Iris pigment epithelial cell (primary cell): ENCODE data around the gene SLC6A13.

ENCODE experiments used
- DNase-seq: peaks from one replicate; pipeline ENCODE4 v3.0.0-alpha.2; 2011; ENCODE audit warnings: low read depth

Gene SLC6A13

DNA sequence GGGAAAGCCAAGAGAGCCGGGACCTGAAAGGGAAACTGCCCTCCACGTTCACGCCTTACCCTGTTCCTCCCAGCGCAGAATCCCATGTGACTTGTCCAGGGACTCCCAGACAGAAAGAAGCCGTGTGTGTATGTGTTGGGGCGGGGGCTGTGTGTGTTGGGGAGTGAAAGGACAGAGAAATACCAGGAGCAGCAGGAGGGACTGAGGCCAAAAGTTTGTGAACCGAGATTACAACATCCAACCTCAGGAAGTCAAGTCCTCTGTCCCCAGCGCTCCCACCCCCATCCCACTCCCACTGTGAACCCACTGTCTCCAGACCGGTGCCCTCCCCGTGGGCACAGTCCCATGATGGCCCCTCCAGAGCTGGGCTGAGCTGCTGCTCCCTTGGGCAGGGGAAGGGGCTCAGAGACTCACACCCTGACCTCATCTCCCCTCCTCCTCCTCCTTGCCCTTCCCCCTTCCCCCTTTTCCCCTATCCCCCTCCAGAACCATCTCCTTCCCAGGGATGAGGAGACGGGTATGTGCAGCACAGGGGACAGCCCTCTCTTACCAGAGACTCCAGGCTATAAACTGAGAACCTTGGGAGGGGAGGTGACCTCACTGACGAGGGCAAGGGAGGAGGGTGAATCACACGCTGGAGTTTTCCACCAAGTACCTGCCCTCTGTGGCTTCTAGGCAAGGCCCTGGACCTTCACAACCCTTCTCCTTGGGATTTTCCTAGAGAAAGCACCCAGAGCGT lies 48.5 kb downstream of the SLC6A13 start, which contains the start of gene SLC6A12:
SLC6A12 (minus strand) TSS at position 155 of the 739 bp plus-strand sequence. CDS start 4,171 bp downstream, outside the sequence.
- no peak for DNase-seq

DNA sequence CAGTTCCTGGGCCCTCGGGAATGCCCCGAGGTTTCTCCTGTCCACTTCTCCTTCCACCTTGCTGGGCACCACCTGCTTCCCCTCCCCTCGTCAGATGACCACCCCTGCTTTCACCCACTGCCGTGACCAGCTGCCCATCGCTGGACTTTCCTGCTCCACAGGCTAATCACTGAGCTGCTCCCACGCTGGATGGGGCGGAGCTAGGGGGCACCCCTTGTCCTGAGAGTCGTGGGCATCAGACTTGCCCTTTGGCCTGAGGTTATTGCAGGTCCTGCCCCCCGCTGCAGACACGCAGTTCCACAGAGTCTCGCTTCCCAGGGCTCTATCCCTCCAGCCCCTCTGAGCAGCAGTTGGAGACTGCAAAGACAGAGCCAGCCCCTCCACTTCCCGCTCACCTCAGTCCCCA lies 49.1 kb downstream of the SLC6A13 start:
- no peak for DNase-seq

DNA sequence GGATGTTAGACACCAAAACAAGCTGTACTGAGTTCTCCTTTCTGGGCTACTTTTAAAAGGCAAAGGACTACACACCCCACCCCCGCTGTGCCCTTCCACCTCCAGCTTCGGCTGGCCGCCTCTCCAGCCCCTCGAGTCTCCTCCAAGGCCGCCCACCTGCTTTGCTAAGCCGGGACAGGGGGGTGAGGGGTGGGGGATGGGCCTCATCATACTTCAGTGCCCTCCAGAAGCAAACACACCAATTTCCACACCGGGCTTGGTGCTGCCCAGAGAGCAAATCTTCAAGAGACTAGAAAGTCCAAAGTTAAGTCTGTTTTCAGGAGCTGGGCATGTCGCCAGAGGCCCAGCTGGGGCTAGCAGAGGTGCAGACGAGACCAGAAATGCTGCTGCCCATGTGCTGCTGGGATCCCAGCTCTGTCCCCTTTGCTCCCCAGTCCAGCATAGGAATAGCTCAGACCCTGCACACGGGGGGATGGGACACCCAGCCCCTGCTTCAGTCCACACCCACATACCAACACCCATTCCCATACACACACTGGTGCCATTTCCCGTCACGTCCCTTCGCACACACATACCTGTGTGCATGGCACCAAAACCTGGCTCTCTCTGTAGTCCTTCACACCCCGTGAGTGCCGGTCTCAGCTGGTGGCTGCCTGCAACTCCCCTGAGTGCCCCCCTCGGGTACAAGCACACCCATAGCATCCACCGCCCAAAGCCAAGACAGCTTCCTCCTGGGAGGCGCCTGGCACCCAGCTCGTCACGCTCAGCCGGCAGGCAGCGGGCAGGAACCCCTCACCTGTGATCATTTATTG lies 49.7 kb downstream of the SLC6A13 start:
- DNase-seq, result no peak

DNA sequence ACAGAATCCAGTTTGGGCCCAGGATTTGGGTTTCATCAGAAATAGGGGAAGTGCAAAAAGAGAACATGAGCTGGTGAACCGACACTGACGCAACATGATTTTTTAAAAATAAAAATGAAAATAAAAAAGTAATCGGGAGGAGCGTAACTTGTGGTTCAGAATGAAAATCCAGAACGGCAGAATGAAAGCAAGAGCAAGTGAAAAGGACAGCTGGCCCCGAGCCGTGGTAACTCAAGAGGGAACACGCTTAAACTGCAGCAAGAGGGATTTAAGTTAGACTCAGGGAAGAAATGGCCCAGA lies 50.3 kb downstream of the SLC6A13 start:
- no peak for DNase-seq

DNA sequence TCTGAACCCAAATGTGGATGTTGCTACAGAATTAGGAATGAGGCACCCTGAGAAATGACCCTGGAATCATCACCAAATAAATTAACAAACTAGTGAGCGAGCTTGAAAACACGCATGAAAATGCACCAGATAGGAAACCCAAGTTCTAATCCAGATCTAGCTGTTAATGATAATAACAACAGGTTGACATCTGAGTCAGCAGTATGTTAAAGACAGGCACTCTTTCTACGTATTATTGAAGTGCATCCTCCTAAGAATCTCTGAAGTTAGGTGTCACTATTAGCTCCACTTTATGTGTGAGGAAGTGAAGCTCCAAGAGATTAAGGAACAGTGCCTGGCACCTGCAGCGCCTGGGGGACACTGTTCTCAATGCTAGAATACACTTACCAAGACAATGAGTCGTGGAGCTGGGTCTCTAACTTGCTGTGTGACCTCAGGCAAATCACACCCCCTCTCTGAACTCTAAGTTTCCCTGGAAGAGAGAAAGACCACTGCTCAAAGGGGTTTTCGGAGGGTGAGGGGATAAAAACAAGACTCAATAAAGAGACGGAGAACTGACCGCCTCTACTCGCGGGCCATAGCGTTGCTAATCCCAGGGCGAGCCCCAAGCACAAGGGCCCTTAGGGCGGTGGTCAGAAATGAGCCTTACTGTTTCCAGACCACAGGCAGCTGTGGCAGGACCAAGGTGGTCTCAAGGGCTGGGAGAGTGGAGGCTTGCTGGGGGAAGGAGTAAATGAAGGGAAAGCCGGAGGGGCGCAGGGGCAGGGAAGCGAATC lies 50.8 kb downstream of the SLC6A13 start:
- DNase-seq, result no peak

DNA sequence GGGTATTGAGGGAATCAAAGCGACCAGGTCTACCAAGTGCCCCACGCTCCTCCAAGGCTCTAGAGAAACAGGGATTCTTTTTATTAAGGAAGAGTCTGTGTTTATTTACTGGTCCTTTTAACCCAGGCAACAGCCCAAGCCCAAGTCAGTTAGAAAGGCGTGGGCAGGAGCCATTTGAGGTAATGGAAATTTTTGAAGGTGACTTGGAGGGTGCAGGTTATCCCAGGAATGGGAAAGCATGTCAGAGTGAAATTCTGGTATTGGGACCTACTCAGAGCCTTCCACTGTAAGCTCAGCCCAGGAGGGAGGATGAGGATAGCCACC lies 51.5 kb downstream of the SLC6A13 start:
- DNase-seq, result no peak

DNA sequence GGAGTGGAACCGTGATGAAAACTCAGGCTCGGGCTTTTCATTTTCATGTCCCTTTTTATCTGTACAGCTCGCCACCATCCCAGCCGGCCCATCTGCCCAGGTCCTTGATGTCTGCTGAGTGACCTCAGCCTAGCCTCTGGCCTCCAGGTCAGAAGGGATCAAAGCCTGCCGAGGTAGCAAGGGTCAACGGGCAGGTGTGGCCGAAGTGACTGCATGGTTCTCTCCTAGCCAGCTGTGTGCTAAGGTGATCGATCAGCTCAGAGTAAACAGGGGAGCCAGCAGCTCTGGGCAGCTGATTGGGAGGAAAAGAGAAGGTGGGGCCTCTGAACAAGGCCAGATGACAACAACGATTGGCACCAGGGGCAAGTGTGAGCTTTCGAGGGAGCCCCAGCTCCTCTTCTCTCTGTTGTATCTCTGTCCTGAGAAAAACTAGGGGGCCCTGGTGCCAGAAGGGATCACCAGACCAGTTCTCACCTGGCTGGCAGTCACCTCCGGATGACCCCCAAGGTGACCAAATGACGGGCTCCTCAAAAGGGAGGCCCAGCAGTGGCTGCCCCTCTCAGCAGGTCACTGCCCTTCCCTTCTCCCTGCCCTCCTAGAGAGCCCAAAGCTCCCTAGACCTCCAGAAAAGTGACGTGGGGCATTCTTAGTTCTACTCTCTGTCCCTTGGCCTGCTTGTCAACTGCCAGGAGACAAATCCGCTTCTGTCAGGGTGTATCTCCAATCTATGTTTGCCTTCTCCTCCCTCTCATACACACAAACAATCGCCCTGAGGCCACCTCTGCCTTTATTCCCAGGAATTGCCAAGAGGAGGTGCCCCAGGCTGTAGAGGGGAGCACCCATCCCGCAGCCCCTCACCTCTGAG lies 52.1 kb downstream of the SLC6A13 start:
- DNase-seq, result no peak

DNA sequence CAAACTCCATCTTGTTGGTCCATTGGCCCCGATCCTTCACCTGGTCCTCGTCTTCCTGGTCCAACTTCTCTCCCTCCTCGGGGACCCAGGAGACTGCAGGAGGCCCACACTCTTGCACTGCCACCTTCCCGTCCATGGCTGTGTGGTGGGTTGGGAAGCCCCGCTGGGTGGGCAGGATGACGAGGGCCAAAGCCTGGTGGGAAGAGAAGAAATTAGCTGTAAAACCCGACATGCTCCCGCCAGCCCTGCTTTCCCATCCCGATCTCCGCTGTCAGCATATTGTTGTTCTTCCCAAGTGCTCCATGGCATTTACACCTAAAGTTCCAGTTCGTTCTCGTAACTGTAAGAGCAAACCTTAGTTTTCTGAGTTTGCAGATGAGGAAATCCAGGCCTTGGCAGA lies 52.8 kb downstream of the SLC6A13 start:
- no peak for DNase-seq

DNA sequence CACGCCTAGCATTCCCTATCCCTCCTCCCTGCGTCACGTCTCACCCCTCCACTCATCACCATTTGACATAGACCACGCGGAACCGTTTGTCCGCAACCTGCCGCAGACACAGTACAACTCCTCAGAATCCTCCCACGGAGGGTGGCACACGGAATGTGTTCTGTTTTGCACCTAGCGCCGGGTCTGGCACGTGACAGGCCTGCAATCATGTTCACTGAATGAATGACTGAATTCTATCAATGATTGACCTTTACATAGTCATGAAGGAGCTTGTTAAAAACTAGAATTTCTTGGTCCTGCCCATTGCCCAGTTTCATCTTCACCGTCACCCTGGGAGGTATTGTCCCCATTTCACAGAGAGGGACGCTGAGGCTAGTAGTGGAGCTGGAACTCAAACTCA lies 53.4 kb downstream of the SLC6A13 start:
- DNase-seq, result no peak

DNA sequence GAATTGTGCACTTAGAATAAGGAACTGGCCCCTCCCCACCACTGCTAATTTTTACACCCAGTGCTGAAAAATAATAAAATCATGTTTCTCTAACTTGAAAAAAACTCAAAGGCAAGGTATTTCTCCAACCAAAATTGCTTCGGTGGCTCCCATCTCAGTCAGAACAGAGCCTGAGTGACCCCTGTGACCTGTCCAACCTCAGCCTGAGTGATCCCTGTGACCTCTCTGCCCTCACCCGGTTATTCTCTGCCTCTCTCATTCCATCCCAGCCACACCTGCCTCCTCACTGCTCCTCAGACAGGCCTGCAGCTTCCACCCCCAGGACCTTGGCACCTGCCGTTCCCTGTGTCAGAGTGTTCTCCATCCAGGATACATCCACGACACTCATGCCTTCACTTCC lies 53.8 kb downstream of the SLC6A13 start:
- no peak for DNase-seq

DNA sequence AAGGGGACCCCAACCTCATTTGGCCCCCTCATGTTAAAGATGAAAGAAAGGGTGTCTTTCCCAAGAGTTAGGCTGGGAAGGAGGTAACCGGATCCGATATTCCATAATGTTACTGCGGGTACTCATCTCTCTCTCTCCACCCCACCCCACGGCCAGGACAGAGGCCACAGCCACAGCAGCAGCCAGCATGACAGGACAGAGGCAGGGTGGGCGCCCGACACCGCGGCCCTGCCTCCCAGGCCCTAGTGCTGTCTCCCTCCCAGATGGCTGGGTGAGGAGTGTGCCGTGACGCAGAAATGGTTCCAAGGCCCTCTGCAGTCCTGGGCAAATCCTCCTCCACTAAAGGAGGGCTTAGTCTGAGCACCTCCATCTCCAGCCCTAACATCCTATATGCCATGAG lies 54.8 kb downstream of the SLC6A13 start:
- no peak for DNase-seq

DNA sequence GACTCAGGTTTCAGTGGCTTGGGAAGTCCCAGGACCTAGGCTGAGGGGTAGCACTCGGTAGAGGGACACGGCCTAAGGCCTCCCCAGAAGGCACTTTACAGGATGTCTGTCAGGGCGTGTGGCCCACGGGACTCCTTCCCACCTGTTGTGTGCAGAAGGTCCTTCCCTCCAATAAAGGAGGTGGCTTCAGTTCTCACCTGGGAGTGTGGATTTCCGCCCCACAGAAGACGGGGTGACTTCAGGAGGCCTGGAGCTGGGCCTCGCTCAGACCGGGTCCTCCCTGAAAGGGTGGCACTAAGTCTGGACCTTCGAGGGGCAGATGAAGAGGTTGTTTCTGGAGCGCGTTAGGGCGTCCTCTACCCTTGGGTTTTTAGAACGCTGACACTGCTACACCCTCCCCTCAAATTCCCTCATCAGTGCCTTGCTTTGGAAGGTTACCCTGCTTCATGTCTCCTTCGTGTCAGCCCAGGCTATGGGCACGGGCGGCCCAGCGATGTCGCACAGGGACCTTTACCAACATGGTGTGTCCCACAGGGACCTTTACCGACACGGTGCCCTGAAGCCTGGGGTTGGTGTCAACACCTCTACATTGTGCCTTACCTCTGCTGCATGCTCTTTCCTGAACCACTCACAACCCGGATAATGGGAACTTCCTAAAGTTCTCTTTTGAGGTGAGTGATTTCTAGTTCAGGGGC lies 55.7 kb downstream of the SLC6A13 start:
- no peak for DNase-seq

DNA sequence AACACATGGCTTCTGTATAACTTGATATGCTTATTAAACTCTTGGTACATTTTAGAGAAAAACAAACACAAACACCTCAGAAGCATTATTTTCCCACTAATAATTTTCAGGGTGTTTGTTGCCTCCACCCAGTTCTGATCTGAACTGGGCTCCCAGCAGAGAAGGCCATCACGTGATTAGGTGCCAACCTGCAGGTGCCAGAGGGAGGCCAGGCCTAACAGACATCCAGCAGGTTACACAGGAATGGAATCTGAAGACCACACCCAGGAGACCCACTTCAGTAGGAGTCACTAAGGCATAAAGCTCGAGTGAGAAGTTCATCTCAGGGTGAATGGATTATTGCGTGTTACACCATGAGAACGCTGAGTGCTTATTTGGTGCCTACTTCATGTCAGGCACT lies 57.6 kb downstream of the SLC6A13 start:
- no peak for DNase-seq

DNA sequence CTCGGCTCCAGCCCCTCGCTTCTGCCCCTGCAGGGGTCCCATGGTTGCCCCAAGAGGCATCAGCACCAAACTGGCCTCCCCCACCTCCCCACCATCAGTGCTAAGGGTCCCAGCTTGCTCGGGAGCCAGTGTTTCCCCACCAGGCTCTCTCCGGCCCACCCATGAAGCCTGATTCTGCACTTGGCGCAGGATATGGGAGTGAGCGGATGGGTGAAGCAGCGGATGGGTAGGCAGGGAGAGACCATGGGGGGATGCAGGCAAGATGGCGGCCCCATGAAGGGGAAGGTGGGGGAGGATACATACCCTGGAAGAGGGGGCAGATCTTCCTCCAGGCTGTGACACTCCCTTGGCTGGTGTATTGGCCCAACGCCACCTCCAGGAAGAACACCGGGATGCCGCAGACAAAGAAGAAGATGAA lies 58.4 kb downstream of the SLC6A13 start:
- no peak for DNase-seq

DNA sequence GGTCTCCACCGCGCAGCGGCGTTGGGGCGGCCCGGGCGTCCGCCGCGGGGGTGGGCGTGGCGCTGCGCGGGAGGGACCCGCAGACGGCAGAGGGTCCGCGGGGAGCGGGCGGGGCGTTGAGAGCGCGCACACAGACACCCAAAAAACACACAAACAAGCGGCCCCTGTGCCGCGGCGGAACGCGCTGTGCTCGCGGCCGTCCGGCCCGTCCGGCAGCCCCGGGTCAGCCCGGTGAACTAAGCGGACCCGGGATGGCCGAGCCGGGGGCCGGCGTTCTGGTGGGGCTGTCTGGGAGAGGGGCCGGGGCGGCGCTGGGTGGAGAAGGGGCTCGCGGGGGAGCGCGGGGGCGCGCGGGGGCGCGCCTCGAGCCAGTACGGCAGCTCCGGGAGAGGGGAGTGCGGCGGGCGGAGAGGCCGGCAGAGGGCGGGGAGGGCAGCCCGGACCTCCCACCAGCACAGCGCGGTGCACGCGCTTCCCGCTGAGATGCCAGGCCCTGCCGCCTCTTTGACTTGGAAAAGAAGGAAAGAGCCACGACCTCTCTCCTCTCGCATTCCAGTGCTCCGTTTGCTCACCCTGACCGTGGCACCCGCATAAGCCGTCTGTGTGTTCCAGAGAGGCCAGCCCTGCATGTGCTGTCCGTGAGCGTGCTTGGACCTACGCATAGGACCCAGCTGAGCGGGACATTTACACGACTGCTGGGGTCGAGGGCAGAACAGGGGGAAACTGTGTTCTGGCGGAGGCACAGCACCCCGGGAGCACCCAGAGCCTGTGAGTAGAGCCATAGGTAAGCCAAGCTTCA lies 59.0 kb downstream of the SLC6A13 start:
- no peak for DNase-seq

DNA sequence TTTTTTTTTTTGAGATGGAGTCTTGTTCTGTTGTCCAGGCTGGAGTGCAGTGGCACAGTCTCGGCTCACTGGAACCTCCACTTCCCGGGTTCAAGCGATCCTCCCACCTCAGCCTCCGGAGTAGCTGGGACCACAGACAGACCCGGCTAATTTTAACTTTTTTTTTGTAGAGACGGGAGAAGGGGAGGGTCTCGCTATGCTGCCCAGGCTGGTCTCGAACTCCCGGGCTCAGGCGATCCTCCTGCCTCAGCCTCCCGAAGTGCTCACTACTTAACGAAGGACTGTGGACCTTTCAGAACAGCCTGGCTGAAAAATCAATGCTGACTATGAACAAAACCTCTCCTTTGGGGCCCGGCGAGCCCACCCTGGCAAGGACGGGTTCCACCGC lies 59.6 kb downstream of the SLC6A13 start:
- no peak for DNase-seq

DNA sequence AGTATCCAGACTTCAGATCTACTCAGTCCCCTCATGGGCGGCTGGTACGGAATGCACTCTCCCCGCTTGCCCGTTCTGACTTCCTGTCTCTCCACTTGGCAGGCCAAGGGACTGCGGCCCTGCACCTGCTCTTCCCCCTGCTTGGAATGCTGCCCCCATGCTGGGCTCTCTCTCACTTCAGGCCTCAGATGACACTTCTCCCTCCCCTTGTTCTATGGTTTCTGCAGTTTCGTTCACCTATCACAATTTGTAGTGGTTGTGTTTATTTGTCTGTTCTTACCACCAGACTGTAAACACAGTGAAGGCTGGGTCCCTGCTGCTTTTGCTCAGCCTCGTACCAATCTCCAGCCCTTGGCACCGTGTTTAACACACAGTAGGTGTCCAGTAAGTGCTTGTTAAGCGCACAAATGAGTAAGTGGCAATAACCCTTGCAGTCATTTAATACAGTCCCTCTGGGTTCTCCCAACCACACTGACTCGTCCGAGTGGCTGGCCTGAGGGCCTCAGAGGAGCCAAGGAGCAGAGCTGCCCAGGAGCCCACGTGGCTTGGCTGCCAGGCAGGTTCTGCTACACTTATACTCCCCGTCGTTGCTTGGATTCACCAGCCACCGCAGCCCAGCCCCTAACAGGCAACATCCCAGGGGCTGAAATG lies 60.4 kb downstream of the SLC6A13 start:
- no peak for DNase-seq

DNA sequence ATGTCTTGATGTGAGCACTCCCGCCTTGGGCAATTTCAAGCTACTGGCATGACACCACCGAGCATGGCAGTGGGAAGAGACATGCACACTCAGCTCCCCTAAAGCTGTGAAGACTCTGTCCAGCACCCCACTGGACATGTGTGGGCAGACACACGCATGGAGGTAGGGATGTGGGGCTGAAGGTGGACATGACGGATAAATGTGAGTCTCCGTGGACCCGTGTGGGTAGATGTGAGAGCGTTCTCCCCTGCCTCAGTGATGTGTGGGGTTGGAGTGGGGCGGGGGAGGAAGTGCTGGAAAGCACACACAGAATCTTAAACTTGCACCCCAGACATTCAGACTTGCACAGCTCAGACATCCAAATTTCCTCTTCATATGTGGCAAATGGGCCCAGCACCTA lies 61.3 kb downstream of the SLC6A13 start:
- DNase-seq, result no peak

DNA sequence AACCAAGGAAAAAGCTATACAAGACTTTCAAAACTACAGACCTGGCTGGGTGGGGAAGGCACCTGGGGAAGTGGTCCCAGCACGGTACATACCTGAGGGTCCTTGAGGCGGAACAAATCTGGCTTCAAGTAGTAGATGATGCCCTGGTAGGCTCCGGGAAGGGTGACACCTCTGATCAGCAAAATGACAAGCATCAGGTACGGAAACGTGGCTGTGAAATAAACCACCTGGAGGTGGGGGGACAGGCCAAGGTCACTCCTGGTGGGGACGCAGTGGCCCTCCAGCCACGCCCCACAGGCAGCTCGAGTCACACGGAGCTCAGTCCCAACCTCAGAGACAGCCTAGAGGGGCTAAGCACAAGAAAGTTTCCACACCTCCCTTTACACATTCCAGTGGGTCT lies 63.9 kb downstream of the SLC6A13 start:
- DNase-seq, result no peak
